Esophagus muscularis mucosa (tissue), 3 donors: ENCODE data around the gene DBX2.

Experiments
- CTCF ChIP-seq, 3 experiments: fragments of 200-600 bp in 2 of 3; fragments of 450-650 bp in 1 of 3; sonication (generic) in 2 of 3; IDR thresholded peaks; one replicate each; pipeline ENCODE4 v1.5.1; 2017 to 2019; ENCODE audit warnings: antibody characterized with exemption in 3 of 3, mild to moderate bottlenecking in 2 of 3, moderate library complexity in 1 of 3
- POLR2AphosphoS5 ChIP-seq, 2 donors: sonication (generic); formaldehyde crosslinking; IDR thresholded peaks; one replicate each; pipeline ENCODE4 v1.6.1; 2017; ENCODE audit warnings: antibody characterized with exemption in 2 of 2

GRCh38 chr12:45010059-45010458 lies 40.8 kb downstream of the DBX2 start:
- TF ChIP-seq CTCF (IDR thresholded peaks at IDR 0.05), result no peak
- TF ChIP-seq POLR2AphosphoS5 (IDR thresholded peaks at IDR 0.05), result no peak
